Measurements from ENCODE around the gene MAP3K12.

- TF ChIP-seq CTCF (IDR thresholded peaks at IDR 0.05) = no peak
- no peak for TF ChIP-seq POLR2A (IDR thresholded peaks at IDR 0.05)
- no peak for TF ChIP-seq POLR2AphosphoS5 (IDR thresholded peaks at IDR 0.05)
Observed at GRCh38 chr12:53480491-53481442, 18.5 kb downstream of the MAP3K12 start.
